NCI-H2081 (cell line): Measurements from ENCODE around the gene NKD1.
"Not testable (repeated sequence)": the region's sequence is repeated elsewhere in the genome, so short reads cannot be mapped to it uniquely, and the experiment has no call there.

ENCODE experiments used
- DNase-seq, 2 experiments: peaks; one replicate each; lab custom pipeline; 2025; lab: John Stamatoyannopoulos, UW

Gene NKD1

DNA sequence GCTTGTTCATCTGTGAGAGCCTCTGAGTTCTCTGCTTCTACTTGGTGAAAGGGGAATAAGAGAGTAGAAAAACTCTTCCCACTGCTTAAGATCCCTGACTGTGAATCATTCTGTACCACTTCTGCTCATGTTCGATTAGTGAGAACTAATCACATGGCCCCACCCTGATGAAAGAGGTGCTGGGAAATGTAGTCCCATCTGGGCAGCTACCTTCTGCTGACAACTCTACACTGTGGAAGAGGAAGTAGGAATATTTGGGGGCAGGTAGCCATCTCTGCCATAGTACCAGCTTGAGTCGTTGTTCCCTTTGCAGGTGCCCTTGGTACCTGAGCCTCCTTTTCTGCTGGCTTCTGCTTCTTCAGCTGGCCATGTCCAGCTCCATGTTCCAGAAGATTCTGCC, 29.9 kb downstream of the NKD1 start:
- no peak for DNase-seq

GRCh38 chr16:50579373-50579772, 31.2 kb downstream of the NKD1 start:
- not testable (repeated sequence) for DNase-seq

GRCh38 chr16:50580180-50580798, 32.1 kb downstream of the NKD1 start:
- no peak for DNase-seq

DNA sequence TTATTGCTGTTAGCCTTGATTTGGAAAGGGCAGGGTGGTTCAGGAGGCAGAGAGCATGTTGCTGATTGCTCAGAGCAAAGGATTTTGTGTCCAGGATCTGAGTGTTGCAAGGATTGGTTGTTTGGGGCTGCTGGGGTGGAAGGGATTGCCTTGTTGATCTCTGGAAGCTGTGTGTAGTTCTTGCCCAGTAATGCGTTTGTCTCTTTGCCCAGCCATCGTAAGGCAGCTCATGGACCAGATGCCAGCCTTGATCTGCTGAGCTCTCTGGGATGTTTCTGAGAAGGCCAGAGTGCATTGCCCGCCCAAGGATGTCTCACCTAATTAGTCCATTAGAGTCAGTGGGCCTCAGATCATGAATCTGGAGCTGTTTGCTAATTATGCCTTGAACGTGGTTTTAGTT, 33.6 kb downstream of the NKD1 start:
- DNase-seq, result no peak

DNA sequence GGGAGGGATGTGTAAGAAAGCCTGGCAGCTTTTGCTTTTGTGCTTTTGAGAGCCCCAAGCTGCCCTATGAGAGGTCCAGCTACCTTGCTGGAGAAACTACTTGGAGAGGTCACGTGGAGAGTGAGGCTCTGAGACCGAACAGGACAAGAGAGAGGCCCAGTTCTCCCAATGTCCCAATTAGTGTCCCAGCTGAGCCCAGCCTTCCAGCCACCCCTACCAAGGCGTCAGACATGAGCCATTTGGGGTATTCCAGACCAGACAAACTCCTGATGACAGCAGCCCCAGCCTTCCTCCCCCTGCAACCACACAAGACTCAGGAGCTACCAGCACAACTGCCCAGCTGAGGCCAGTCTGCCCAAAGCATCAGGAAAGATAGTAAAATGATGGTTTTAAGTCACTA, 35.0 kb downstream of the NKD1 start:
- no peak for DNase-seq

- DNase-seq, result no peak
These were observed 36.0 kb downstream of the NKD1 start for GRCh38 chr16:50584033-50584722.

GRCh38 chr16:50585331-50585776, 37.2 kb downstream of the NKD1 start:
- DNase-seq, result no peak

- DNase-seq, result no peak
These were observed 39.3 kb downstream of the NKD1 start for GRCh38 chr16:50587543-50587942.

- DNase-seq, result no peak
These were observed 40.1 kb downstream of the NKD1 start for GRCh38 chr16:50588276-50588675.

DNA sequence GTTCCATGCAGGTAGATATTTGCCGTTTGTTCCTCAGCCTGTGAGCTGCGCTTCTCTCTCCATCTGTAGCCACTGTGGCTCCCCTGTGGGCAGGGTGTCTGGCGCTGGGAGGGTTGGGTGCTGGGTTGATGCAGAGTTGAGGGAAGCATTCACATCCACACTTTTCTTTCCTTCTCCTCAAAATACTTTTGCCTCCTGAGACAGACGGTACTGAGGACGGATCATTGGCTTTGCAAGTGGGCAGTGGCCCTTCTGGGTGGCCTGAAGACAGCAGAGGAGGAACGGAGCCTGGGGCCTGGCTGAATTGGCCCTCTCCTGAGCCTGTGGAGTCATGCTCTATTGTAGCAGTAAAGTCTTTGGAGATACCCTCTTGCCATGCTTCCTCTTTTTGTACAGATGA, 43.0 kb downstream of the NKD1 start:
- DNase-seq, result no peak

- DNase-seq, result peak in 1 of 2 experiments; percentile 5
These were observed 43.9 kb downstream of the NKD1 start for GRCh38 chr16:50591800-50592771.

DNA sequence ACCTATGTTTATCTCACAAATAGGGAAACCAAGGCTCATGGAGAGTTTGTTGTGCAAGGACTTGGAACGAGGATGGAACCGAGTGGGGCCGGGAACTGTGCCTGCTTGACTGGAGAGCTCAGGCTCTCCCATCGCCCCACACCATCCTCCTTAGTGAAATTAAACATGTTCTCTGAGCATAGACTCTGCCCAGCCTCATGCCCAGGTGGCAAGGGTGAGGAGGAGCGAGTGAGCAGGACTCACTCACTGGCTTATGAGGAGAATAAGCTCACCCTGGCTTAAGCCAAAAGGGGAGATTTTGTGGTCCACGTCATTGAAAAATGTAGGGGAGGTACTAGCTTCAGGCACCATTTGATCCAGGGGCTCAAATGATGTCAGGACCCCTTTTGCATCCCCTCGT, 44.8 kb downstream of the NKD1 start:
- DNase-seq, result no peak

GRCh38 chr16:50593410-50594150, 45.4 kb downstream of the NKD1 start:
- DNase-seq, result no peak

- DNase-seq, result no peak
These were observed 46.4 kb downstream of the NKD1 start for GRCh38 chr16:50594308-50595260.

- DNase-seq, result no peak
These were observed 47.7 kb downstream of the NKD1 start for GRCh38 chr16:50595859-50596258.

DNA sequence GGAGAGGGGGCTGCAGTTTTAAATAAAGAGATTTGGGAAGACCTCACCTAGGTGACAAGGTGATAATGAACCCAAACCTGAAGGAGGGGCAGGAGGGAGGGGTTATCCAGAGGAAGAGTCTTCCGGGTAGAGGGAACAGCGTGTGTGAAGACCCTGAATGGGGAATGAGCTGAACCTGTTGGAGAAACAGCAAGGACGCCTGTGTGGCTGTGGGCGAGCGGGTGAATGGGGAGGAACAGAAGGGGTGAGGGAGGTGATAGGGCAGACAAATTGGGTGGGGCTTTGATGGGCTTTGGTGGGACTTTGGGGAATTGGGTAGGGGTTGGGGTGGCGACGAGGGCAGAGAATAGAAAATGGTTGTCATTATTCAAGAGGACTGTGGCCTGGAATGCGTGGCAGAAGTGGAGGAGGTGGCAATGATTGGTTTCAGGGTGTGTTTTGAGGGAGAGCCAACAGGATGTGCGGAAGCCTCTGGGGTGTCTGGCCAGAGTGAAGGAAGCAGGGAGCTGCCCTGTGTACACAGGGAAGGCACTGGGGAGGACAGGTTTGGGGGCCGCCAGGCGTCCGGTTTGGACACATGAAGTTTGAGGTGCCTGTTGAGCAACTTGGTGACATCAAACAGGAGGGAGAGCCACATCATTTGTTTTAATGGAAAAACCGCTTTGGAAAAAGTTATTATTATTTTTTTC, 48.7 kb downstream of the NKD1 start:
- DNase-seq, result no peak

- DNase-seq, result no peak
These were observed 49.5 kb downstream of the NKD1 start for GRCh38 chr16:50597563-50598255.

DNA sequence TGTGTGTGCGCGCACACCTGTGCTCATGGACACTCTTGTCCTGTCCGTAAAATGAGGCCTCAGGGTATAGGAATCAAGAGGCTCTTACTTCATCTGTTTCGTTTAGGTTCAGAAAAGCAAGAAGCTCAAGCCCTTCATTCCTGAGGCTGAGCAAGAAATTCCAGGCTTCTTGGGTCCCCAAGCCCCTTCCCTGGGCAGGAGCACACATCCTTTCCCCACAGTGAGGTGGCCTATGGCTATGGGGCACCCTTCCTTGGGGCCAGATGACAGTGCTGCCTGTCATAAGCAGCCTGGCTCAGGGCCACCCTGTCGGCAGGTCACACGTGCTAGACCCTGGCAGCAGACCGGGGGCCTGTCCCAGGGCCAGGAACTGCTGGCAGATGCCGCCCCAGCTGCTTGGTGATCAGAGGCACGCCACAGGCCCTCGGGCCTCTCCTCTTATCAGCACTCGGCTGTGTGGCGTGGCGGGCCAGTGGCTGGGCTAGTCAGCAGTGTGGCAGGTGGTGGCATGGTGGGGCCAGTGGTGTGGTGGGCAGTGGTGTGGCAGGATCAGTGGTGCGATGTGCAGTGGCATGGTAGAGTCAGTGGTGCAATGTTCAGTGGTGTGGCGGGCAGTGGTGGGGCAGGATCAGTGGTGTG, 50.2 kb downstream of the NKD1 start:
- DNase-seq, result no peak

- no peak for DNase-seq
These were observed 50.8 kb downstream of the NKD1 start for GRCh38 chr16:50598936-50599361.
